SK-N-MC (cell line): ENCODE measurements around the gene SREBF1.

Source experiments
- EZH2 ChIP-seq: fragments of 200-600 bp; sonication (generic); IDR thresholded peaks from one replicate; pipeline ENCODE4 v1.6.1; 2017; ENCODE audit warnings: antibody characterized with exemption
- POLR2AphosphoS5 ChIP-seq: IDR thresholded peaks from 2 replicates; pipeline ENCODE4 v1.6.1; 2012; ENCODE audit warnings: mild to moderate bottlenecking, low read depth, low read length, borderline replicate concordance

DNA sequence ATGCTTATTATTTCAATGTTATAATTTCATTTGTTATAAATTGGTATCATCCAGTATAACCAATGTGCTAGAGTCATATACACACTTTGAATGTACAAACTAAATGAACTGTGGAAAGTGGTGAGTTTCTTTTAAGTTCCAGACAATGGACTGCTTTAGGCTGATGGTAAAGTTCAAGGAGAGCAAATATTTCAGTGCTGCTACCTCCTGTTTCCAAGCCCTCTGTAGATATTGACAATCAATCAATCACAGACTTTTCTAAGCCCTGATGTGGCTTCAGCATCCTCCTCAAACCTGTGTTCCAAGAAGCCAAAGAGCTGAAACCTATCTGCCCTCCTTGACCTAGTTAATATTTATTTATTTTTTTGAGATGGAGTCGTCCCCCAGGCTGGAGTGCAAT, 28.2 kb upstream of the SREBF1 start:
- TF ChIP-seq POLR2AphosphoS5, result no peak
- no peak for TF ChIP-seq EZH2
